GM10248 (cell line): ENCODE results near the gene TUBD1.

ENCODE experiments used
- CTCF ChIA-PET: fragments of 300-600 bp; sonication (Branson Sonifier 250); formaldehyde crosslinking; extraction: SDS; loops from one replicate; lab custom pipeline; 2021; ENCODE audit warnings: antibody characterized with exemption; lab: Yijun Ruan, JAX
- POLR2A ChIA-PET: fragments of 350-650 bp; sonication (Branson Sonifier 250); formaldehyde crosslinking; extraction: SDS; loops from one replicate; lab custom pipeline; 2020; ENCODE audit warnings: antibody characterized with exemption; lab: Yijun Ruan, JAX
- DNase-seq: peaks from one replicate; pipeline ENCODE4 v3.0.0; 2012; ENCODE audit errors: extremely low spot score
- CTCF ChIP-seq: IDR thresholded peaks from 2 replicates; pipeline ENCODE4 v1.5.1; 2012; ENCODE audit warnings: mild to moderate bottlenecking, low read depth; ENCODE audit errors: extremely low read depth, missing control alignments, control extremely low read depth

The TUBD1 gene

GRCh38 chr17:59838052-59838916 is 54.5 kb downstream of the TUBD1 start:
- no peak for TF ChIP-seq CTCF
- POLR2A ChIA-PET: interaction anchor here (0.5 to 3.2 kb wide), 22 partner anchors 8 to 684 kb away, joined by 3 to 14 read pairs (median 6); partner anchors contain the start of genes RPS6KB1 and TUBD1

GRCh38 chr17:59837308-59838051 is 55.3 kb downstream of the TUBD1 start:
- peak; percentile 74 for DNase-seq
- ChIA-PET CTCF (interaction anchor here (1.2 to 7.6 kb wide), 6 partner anchors 8 to 199 kb away, joined by 3 to 93 read pairs (median 6); no protein-coding TSS in a partner anchor), POLR2A (interaction anchor here (0.5 to 3.2 kb wide), 20 partner anchors 8 to 683 kb away, joined by 3 to 14 read pairs (median 6); partner anchors contain the start of genes RPS6KB1 and TUBD1)
- TF ChIP-seq CTCF: no peak

More at GRCh38 chr17:59838052-59838916, 54.5 kb downstream of the TUBD1 start:
- CTCF ChIA-PET: interaction anchor here (1.1 to 7.6 kb wide), 11 partner anchors 9 to 198 kb away, joined by 3 to 93 read pairs (median 4); no protein-coding TSS in a partner anchor
- DNase-seq: no peak

GRCh38 chr17:59832883-59833379 is 59.8 kb downstream of the TUBD1 start:
- DNase-seq: no peak
- ChIA-PET POLR2A (interaction anchor here (0.9 kb wide), 1 partner anchor 46 kb away, joined by 3 read pairs; no protein-coding TSS in a partner anchor), CTCF (interaction anchor here (0.8 to 3.1 kb wide), 8 partner anchors 15 to 81 kb away, joined by 3 to 12 read pairs (median 4); no protein-coding TSS in a partner anchor)
- no peak for TF ChIP-seq CTCF

- CTCF ChIA-PET: interaction anchor here (0.8 to 5.2 kb wide), 6 partner anchors 8 to 77 kb away, joined by 3 to 33 read pairs (median 6); no protein-coding TSS in a partner anchor
- TF ChIP-seq CTCF: no peak
- no peak for DNase-seq
- POLR2A ChIA-PET: interaction anchor here (0.6 to 0.8 kb wide), 2 partner anchors 18 to 1495 kb away, joined by 3 to 4 read pairs; no protein-coding TSS in a partner anchor
These were observed 61.8 kb downstream of the TUBD1 start for GRCh38 chr17:59830846-59831486.

- CTCF ChIA-PET: interaction anchor here (0.8 to 5.2 kb wide), 5 partner anchors 9 to 76 kb away, joined by 3 to 33 read pairs (median 6); no protein-coding TSS in a partner anchor
- POLR2A ChIA-PET: interaction anchor here (0.9 to 1.3 kb wide), 3 partner anchors 9 to 44 kb away, joined by 3 to 11 read pairs (median 4); no protein-coding TSS in a partner anchor
- TF ChIP-seq CTCF: no peak
- DNase-seq: no peak
These were observed 62.6 kb downstream of the TUBD1 start for GRCh38 chr17:59830007-59830630.
